NCI-H524 (cell line): Measurements from ENCODE around the gene CSRP3.

Source experiments
- DNase-seq, 2 experiments: peaks; one replicate each; lab custom pipeline; 2025; lab: John Stamatoyannopoulos, UW

The CSRP3 gene

DNA sequence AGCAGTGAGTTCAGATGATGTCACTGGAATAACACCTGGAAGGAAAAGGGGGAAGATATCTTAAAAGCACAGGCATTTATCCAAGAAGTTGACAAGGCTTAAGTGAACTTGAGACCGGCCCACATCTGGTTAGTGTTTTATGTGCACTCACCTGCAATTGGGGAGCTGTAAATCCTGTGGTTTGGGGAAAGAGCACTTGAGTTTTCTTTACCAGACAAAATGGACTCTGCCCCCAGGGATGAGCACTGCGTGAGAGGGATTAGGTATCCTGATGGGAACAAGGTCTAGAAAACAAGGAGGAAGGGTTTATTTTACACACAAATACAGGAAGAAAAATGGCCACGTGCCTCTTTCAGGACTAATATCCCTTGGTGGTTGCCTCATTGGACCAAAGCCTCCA is 23.8 kb upstream of the CSRP3 start:
- no peak for DNase-seq

DNA sequence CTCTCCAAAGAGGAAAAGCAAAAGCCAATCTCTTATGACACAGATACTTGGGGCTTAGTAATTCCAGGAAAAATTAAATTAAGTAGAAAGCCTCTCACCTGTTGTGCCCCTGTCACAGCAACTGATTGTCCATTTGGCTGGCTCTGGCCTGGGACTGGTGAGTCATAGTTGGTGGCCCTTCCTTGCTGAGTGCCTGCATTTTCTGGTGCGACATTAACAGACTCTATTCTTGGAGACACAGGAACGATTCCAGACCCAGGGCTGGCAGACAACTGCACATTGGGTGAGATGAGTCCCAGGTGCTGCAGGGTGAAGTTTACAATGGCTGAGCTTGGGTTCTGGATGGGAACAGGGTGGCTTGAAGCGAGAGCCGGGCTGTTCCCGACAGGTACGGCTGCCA is 23.3 kb upstream of the CSRP3 start:
- DNase-seq = no peak

GRCh38 chr11:19220903-19221724 is 19.3 kb upstream of the CSRP3 start:
- no peak for DNase-seq

DNA sequence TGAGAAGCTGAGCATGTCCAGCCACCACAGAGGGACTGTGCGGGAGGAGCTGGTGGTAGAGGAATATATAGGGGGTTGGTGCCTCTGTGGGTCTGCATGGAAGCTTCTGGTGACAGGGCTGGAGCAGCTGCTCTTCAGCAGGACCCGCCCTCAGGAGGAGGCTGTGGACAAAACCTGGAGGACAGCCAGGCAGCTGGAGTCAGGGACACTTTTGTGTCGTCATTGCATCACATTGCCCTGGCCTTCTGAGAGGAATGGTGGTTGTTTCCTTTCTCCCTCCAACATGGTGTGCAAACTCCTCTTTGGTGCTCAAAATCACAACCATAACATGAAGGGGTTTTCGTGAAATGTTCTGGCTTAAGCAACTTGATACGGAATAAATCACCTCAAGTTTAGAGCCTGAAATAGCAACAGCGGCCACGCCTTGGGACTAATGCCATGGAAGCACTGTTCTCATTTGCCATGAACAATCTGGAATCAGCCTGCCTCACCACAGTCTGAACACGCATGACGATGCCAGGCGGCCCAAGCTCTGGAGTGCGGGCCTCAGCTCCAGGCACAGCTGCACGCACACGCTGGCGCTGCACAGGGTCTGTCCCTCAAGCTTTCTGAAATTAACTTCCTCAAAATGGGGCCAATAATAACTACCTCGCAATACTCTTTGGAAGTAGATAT is 17.1 kb upstream of the CSRP3 start:
- DNase-seq = no peak

DNA sequence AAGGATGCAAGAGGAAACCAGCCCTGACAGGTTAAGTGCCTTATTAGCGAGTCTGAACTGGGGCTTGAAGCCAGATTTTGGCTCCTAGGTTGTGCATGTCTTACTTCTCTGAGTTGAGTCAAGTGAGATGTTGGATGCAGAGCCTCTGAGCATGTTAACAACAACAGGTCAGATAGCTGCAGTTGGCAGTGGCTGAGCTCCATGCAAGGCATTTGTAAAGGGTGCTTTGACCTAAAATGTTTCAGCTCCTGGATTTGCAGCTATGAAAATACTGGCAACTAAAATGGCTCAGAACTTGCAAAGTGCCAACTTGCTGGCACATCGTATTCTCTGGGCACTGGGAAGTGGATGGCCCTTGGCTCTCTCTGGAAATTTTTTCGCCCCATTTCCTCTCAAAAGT is 16.4 kb upstream of the CSRP3 start:
- DNase-seq = no peak

- DNase-seq = no peak
Measured at GRCh38 chr11:19216709-19217374, 15.1 kb upstream of the CSRP3 start.

DNA sequence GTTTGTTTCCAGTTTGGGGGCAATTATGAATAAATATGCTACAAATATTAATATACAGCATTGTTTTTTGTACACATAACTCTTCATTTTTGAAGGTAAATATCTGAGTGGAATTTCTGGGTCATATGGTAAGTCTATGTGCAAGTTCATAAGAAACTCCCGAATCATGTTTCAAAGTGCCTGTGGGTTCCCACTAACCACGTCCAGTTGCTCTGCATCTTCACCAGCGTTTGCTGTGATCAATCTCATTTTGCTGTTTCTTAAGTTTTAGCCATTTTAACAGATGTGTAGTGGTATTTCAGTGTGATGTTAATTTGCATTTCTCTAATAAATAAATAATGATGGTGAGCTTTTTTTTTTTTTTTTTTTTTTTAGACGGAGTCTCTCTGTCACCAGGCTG is 14.2 kb upstream of the CSRP3 start:
- no peak for DNase-seq

- no peak for DNase-seq
Measured at GRCh38 chr11:19209617-19210370, 8.0 kb upstream of the CSRP3 start.

DNA sequence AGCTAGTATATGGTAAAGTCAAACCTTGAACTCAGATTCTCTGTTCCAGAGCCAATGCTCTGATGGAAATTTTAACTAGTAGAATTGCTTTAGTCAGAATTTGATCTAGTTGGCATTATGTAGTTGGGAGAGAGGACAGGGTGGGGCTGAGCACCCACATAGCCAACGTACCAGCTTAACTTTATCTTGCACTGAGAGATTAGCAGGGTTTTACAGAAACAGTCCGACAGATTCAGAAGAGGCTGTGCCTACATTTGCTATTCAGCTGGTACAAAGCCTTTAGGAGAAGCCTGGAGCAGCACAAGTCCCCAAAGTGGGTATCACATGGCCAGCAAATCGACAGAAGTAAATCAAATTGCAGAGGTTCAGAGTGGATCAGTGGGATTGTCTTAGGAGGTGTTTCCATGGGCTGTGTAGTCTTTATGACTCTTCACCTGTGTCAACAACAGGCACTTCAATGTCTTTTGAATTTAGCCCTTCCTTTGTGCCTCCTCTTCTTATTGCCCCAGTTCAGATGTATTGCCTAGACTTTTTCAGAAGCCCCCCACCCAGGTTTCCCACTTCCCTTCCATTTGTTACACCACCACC is 7.3 kb upstream of the CSRP3 start:
- no peak for DNase-seq

GRCh38 chr11:19208181-19208580 is 6.4 kb upstream of the CSRP3 start:
- no peak for DNase-seq

DNA sequence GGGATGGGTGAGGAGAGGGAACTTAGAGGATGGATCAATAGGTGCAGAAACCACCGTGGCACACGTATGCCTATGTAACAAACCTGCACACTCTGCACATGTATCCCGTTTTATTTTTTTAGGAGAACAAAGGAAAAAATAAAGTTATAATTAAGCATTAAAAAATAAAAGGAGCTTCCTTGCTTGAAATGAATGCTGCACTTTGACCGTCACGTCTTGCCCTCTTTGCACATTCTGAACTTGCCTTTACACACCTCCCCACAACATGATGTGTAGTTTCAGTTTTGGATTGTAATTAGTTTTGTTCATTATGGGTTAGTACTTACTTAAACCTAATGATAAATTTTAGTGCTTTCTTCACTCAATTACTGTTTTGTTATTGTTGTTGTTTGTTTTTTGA is 3.1 kb upstream of the CSRP3 start:
- DNase-seq = no peak

GRCh38 chr11:19200410-19201201 is 1.2 kb downstream of the CSRP3 start:
- DNase-seq = no peak

GRCh38 chr11:19199771-19200170 is 2.0 kb downstream of the CSRP3 start:
- no peak for DNase-seq

- DNase-seq = no peak
Measured at GRCh38 chr11:19199048-19199447, 2.7 kb downstream of the CSRP3 start.

DNA sequence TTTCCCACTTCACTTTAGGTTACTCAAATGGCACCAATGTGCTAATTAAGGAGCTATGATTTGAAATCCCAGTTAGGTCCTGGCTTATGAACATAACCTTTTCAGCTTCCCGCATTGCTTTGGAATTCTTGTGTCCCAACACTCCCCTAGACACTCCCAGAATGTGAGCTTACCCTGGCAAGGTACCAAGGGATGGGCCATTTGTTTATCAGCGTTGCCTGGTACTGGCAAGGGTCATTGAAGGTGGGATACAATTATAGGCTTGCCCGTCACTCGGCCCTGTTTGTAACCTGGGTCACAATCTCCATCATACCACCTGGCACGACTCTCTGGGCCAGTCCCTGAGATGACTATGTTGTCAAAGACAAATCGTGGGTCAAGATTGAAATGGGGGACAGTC is 5.4 kb downstream of the CSRP3 start:
- DNase-seq = no peak

DNA sequence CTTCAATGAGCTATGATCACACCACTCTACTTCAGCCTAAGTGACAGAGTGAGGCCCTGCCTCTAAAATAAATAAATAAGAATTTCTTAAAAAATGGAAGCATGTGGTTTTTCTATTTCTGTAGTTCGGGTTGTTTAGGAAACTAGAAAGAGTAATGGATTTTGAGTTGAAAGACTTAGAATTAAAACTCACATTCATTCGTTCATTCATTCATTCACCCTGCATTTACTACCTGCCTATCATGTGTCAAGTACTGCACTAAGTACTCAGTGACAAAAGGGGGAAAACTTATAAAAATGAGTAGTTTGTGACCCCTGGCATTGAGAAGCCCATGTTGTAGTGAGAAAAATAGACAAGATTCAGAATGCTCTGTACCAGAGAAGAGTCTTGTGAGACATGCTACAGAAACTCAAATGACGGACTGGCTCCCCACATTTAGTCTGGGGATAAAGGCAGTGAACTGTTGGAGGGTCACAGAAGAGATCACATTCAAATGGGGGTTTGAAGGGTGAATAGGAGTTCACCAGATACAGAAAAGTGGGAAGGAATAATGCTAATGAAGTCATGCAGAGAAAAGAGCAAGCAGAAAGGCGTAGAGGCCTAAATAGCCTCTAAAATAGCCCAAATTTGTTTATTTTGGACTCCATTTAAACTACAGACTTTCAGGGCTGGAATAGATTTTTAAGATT is 7.0 kb downstream of the CSRP3 start:
- no peak for DNase-seq

GRCh38 chr11:19193916-19194315 is 7.9 kb downstream of the CSRP3 start:
- DNase-seq = no peak

DNA sequence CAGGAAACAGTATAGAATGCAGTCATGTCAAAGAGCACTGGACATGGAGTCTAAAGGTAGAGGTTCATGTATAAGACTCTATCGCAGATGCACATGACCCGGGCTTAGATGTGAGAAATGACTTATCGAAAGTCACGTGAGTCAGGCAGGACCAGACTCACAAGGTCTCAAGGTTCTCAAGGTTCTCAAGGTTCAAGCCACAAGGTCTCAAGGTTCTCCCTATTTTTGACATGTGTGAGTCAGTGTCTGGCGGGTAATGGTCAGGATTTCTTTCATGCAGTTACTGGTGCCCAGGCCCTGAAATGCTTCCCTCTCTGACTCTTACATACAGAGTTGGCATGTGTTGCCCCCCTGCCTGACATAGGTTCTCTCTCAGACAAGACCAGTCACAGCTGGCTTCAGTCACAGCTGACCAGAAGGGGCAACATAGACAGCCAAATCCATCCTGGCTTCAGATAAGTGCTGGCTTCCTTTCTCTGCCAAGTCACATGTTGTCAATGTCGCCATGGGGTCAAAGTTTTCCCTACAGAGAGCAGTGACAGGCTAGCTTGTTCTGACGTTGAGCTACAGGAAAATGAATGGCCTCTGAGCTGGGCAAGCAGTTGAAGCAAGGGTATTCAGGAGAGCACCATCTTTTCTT is 10.1 kb downstream of the CSRP3 start:
- no peak for DNase-seq

- DNase-seq = no peak
Measured at GRCh38 chr11:19187833-19188258, 13.9 kb downstream of the CSRP3 start.
